Midbrain (tissue), 1 donor: ENCODE results near the gene CD300LF.
A peak's percentile ranks its signal among the peaks of the same experiment; 100 is the strongest.

ENCODE experiments used
- DNase-seq: peaks from one replicate; lab custom pipeline; 2025; lab: John Stamatoyannopoulos, UW

Gene CD300LF

DNA sequence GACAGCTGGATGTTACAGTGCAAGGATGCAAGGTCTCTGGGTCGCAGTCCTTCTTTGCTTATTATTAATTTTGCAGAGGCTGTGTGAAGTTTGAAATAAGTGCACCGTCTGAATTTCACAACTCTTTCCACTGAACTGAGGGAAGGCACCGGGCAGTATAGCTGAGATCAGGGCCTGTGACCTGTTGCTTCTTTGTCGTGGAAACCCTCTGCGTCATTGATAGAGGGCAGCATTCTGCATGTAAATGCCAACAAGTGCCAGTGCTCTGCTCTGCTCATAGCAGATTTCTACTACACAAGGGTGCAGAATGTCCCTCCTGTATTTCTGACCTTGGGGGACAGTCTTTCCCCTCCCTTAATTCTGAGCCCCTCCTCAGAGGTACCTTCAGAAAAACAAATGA is 26.0 kb downstream of the CD300LF start:
- DNase-seq: no peak

DNA sequence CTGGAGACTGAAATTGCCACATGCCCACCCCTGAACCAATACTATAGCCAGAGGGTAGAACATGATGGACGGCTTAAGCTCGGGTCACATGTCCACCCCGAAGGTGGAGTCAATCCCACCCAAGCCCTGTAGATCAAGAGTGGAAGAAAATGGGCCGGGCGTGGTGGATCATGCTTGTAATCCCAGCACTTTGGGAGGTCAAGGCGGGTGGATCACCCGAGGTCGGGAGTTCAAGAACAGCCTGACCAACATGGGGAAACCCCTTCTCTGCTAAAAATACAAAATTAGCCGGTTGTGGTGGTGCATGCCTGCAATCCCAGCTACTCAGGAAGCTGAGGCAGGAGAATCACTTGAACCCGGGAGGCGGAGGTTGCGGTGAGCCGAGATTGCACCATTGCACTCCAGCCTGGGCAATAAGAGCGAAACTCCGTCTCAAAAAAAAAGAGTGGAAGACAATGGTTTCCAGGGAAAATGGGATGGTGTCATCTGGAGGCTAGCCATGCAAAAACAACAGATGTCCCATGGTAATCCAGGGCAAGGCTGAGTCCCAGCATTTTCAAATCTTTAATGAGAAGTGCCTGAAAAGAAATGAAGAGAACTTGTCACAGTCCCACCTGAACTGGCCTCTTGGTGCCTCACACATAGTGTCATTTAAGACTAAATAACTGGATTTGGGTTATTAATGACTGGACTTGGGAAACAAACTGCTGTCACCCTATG is 30.1 kb downstream of the CD300LF start:
- no peak for DNase-seq

DNA sequence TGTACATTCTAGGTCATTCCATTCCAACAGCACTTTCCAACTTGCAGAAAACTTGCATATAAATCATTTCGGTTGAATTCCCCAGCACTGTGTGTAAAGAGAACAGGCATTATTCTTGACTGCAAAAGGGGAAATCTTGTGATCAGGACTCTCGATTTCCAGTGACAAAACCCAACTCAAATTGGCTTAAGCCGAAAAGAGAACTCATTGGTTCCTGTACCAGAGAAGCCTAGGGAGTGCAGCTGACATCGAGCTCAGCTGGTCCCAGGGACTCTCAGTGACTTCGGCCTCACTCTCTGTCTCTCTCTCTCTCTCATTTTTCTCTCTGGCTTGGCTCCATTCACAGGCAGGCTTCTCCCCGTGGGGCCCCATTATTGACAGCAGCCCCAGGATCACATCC is 30.7 kb downstream of the CD300LF start:
- peak; percentile 35 for DNase-seq

DNA sequence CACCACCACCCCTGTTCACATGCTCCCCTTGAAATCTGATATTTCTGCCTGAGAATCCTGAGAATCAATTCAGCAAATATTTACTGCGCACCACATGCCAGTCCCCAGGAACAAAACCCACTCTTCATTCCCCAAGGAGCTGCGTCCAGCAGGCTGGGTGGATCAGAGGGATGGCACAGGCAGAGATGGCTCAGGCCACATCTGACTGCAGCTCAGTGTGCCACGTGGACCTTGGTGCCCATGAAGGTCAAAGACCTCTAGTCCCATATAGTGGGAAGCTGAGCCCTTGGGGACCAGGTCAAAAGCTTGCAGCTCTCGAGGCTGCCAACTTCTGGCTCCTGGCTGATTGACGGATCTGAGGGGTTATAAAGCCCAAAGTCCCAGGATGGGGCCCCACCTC is 31.8 kb downstream of the CD300LF start:
- no peak for DNase-seq

DNA sequence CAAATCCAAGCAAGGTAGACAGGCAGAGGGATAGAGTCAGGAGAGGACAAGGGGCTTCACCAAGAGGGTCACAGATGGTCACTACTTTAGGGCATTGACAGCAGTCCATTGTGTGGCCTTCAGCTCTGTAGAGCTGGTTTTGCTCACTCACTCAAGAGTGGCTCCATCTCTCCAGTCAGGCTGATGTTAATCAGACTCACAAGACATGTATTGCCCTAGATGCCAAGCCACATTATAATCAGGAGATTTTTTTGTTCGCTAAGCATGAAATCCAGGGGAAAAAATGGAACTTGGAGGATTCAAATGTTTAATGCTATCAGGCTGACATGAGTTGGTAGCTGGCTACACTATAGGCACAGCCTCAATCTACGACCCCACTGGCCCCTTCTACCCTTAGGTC is 32.5 kb downstream of the CD300LF start:
- DNase-seq: no peak

DNA sequence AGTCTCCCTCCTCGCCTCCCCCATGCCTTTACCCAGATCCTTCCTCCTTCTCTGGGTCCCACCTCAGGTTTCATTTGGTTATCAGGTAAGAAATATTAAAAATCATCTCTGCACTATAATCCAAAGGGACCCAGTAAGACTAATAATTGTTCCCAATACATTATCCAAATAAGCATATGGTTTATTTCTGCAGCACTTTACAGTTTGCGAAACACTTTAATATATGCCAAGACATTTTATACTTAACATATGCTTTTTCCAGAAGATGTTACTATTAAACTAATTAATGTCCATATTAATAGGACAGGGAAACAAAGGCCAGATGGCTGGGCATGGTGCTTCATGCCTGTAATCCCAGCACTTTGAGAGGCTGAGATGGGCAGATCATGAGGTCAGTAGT is 33.3 kb downstream of the CD300LF start:
- DNase-seq: no peak

DNA sequence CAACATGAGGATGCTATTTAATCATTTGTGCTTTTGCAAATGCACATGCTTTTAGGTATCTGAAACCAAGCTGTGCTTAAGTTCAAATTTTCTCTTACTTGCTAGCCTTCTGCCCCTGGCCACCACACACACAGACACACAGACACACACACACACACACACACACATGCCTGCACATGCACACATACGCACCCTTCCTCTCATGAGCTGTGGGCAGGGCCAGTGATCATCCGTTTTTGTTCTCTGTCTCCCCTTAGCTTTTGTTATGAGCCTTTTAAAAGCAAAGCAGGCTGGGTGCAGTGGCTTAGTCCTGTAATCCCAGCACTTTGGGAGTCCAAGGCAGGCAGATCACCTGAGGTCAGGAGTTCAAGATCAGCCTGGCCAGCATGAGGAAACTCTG is 34.2 kb downstream of the CD300LF start:
- DNase-seq: no peak

DNA sequence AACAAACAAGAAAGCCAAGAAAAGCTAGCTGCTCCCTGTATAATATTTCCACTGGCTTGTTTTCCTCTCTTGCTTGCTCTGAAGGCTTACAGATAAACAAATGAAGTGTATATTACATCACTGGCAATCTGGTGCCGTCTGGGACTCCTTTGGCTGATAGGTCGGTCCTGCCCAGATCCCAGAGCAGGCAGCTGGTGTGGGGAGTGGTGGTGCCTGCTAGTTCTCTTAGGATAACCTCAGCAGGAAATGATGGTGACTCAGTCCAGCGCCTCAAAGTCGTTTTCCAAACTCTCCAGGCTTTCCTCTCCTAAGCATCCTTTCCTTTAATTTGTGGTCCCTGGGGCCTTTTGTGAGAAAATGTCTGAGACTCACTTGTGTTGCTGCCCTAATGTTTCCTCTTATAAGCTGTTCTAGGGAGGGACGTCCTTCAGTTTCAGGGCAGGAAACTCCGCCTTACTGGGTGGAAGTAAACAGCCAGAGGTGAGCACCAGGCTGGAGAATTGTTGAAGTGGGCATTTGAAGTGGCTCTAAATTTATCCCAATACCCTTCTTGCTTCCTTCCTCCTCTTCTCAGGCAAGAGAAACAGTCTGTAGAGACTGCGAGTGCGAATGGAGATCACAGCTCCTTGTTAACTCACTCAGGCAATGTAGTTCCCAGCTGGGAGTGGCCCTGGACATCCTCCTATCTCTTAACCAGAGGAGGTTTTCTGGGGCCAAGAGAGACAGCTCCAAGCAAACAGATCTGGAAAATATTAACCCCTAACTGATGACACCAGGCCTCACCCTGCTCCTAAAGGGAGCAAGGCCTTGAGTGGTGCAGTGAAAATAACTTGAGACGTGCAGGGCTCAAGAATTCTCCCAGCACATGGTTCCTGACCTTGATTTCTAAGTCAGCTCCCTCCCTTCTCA is 34.9 kb downstream of the CD300LF start:
- no peak for DNase-seq

DNA sequence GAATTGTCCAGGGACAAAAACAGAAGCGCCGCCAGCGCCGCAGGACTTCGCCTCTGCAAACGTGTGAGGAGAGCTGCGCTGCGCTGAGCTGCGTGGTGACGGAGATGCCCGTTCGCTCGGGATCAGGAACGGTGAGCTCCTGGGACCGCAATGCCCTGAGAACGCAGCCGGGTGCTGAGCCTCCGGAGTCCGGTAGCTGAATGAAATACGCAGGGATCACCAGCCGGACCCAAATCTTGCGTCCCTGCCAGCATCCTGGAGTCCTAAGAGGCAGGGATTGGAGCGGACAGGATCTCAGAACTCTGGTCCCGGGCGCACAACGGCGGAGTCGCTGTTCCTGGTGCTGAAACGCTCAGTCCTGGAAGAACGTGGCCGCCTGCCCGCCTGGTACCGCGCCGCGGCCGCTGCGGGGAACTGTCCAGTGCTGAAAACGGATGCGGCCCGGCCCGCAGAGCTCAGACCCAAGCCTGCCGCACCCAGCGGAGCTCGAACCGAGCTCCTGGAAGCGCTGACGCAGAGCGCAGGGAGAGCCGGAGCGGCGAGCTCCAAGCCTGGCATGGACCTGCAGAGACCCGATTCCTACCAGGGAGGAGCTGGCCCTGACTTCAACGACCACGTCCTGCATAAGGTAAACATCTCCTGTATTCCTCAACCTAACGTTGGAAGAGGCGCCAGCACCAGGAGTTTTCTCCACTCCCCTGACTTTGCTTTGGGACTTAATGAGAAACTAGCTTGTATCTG is 41.5 kb downstream of the CD300LF start:
- peak; percentile 63 for DNase-seq

DNA sequence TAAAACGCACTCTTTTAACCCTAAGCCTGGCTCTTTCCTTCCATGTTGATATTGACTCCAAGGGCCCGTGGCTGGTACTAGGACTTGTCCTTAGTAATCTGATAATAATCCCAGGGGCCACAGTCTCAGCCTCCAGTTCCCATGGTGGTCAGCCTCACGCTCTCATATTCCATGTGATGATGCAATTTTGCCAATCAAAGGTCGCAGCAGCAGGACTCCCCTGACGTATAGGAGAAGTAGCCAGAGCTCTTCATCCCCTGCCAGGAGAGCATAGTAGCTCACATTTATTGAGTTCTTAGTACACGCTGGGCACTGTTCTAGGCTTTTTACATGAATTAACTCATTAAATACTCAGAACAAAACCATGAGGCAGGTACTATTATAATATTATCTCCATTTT is 42.4 kb downstream of the CD300LF start:
- no peak for DNase-seq

DNA sequence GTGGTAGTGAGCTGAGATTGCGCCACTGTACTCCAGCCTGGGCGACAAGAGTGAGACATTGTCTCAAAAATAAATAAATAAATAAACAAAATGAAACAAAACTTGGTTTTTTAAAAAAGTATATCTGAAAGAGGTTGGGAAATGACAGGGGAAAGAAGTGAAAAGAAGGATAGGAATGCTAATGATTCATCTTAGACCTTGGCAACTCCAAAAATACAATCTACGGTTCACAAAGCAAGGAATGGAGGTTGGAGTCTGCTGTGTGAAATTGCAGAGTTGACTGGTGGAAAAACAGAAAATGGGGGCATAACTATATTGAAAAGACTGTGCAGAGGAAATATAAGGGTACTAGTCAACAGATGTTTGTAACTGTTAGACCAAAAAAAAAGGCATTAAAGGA is 49.2 kb downstream of the CD300LF start:
- no peak for DNase-seq

DNA sequence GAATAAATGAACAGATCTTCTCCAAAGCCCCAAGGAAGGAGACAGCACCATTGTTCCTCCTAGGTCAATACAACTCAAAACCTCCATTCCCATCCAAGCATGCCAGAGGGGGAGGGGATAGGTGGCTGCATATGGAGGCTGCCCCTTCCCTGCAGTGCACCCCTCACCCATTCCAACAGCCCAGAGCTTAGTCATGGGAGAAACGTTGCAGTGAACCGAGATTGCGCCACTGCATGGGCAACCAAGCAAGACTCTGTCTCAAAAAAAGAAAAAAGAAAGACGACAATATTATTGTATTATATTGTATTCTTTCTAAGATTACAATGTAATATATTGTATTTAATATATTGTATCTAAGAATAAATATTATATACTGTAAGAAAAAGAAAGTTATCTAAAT is 52.8 kb downstream of the CD300LF start:
- DNase-seq: no peak

DNA sequence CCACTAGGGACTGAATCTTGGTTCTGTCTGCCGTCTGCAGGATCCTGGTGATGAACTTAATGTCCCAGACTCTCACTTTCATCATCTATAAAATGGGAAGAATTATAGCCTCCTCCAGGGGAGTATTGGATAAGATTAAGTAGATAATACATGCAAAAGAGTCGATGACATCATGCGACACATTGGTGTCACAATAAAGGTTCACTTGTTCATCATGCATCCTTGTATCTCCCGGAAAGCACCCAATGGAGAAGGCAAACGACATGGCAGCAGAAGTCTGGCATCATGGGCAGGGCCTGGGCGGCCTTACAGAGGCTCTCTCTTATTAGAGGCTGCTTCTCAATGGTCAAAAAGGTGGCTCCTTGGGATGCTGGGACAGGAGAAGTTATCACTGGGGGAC is 54.1 kb downstream of the CD300LF start:
- no peak for DNase-seq

DNA sequence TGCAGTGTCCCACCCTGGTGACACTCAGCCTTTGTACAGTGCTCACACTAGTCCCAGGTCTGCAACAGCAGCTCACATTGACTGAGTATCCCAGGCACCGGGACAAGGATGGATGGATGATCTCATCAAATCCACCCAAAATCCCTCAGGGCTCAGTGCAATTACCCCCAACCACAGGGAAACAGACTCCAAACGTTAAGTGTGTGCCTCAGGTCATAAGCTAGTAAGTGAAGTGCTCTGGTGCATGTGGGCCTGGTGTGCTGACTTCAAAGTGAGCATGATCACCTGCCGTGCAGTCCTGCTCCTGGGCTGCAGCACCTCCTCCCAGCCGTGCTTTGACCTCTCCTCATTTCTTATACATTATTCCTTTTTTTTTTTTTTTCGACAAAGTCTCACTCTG is 58.0 kb downstream of the CD300LF start:
- DNase-seq: no peak

DNA sequence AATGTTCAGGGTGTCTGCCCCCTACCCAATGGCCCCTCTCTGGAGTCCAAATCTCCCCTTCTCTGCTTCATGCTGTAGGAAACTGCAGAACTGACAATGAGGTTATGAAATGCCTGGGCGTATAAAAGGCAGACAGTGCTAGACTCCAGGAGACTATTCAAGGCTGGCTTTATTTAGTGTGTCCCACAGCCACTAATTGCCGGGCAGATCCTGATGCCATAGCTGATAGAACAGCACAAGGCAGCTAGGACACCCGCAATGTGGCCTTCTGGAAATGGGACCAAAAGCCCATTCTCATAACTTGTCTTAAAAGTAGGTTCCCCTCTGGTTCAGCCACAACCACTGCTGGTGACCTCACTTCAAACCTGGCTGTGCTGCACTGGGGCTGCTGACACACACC is 60.7 kb downstream of the CD300LF start:
- no peak for DNase-seq

DNA sequence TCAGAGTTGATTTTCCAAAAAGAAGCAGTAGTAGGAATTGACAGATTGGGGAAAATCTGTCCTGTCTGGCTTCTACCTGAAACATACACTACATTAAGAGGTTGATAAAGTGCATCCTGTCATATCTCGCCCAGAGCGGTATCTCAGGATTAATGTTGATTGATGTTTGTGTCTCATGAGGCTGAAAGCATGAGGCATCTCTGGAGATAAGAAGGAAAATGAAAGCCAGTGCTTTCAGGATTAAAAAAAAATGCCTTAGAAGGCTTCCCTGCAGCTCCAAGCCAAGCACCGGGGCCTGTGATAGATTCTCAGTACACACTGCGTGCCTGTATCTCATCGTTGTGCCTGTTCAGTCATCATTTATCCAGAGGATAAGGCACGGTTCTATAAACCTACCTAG is 62.8 kb downstream of the CD300LF start:
- DNase-seq: no peak

DNA sequence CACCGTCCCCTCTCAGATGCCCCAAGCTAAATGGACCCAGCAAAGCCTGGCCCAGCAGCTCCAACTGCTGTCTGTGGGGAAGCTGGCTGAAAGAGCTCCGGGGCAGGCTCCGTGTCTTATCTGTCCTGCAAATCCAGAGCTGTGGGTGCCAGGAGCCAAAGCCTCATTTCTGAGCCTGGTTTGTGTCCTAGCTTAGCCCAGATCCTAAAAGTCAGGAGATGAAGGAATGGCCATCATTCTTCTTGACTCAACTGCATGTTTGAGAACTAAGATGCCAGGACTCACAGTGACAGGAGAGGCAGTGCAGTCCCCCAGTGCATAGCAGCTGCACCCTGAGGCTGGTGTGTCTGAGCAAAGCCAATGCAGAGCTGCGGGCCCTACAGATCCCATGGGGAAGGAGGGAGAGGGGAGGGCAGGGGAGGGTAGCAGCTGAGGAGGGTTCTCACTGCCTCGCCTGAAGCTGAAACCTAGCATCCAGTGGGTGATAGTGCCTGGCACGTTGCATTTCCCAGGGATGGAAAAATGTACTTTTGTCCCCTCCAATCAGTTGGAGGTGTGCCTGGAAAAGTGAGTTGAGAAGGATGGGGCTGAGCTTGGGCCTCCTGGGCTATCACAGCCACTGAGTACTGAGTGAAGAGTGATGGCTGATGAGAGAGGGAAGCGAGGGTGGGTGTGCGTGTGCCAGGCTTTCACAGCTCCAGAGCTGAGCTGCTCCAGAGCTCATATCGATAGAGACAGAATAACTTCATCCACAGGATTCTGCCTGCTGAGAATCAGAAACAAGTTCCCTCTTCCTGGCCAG is 64.7 kb downstream of the CD300LF start:
- DNase-seq: no peak

DNA sequence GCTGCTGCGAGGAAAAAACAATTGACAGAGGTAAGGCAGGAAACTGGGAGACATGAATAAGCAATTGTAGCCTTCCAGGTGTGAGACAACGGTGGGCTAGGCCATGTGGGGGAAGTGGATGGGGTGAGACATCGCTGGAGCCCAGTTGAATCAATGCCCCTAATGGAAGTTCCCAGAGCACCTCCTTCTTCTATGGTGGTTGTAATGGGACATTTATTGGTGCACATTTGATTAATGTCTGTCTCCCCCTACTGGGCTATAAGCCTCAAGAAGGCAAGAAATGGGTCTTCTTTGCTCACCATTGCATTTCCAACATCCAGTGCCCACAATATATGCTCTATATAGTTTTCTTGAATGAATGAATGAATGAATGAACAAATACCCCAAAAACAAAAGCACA is 66.5 kb downstream of the CD300LF start:
- DNase-seq: no peak

DNA sequence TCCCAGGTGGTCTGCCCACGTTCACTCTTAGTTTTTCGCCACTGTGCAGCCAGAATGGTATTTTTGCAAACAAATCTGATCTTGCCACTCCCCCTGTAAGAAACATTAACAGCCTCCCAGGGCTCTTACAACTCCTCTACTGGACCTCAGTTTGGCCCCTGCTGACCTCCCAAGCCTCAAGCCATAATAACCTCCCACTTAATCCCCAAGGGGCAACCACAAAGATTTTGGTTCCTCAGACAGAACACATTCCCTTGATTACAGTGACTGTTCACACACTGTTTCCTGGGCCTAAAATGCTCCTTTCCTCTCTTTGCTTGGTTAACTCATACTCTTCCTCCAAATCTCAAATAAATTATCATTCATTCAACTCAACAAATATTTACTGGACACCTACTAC is 67.7 kb downstream of the CD300LF start:
- no peak for DNase-seq

DNA sequence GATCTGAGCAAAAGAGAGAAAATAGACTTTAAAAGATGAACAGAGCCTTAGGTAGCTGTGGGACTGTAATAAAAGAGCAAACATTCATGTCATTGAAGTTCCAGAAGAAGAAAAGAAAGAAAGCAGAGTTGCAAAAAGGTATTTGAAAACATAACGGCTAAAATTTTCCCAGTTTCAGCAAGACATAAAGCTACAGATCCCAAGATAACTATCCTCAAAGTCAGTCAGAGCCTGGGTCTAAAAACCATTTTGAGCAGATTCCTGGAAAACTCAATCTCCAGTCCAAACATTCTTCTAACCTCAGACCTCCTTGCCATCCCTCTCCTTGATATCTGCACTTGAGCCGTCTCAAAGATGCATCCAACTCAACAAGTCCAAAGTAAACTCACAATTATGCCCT is 68.3 kb downstream of the CD300LF start:
- DNase-seq: no peak
